Measurements from ENCODE around the gene CEP250. TPM values are rescaled to one million over a fixed set of nuclear protein-coding genes. Genes with fewer than 3 reads are reported as not detected.

CEP250 gene
- total RNA-seq, 1 donor from 2014 or later: 74.1 TPM

DNA sequence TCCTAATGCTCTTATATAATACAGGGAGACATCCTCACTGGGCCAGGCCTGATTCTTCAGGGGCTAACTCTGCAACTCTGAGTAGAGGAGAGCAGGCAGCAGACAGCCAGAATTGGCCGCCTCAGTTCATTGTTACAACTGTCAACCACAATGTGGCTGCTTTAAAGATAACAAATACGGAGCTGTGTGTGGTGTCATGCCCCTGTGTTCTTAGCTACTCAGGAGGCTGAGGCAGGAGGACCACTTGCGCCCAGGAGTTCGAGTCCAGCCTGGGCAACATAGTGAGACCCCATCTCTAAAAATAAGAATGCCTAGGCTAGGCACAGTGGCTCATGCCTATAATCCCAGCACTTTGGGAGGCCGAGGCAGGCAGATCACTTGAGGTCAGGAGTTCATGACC is 34.3 kb downstream of the CEP250 start:
- intact Hi-C loops (cut with micrococcal nuclease): loop anchor here (1.0 to 5.0 kb wide), 5 partner anchors 26 to 253 kb away; partner anchors contain the start of genes CEP250, CPNE1, RBM12 and RBM39

- intact Hi-C loops (cut with micrococcal nuclease): loop anchor here (1.0 to 5.0 kb wide), 6 partner anchors 27 to 252 kb away; partner anchors contain the start of genes CEP250, CPNE1, RBM12 and RBM39
These were observed 35.4 kb downstream of the CEP250 start for GRCh38 chr20:35490736-35491181.

DNA sequence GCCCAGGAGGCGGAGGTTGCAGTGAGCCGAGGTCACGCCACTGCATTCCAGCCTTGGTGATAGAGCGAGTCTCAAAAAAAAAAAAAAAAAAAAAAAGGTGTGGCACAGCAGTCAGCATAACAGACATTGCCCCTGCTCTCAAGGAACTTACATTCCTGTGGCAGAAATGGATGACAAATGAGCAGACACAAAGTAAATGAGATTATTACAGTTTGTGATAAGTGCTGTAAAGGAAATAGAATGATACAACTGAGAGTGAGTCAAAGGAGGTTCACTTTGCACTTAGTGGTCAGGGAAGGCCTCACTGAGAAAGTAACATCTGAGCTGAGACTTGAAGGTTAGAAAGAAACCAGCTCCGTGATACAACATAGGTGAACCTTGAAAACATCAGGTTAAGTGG is 36.4 kb downstream of the CEP250 start:
- intact Hi-C loops (cut with micrococcal nuclease): loop anchor here (1.0 to 5.0 kb wide), 5 partner anchors 37 to 250 kb away; partner anchors contain the start of genes CEP250, CPNE1, RBM12 and RBM39

DNA sequence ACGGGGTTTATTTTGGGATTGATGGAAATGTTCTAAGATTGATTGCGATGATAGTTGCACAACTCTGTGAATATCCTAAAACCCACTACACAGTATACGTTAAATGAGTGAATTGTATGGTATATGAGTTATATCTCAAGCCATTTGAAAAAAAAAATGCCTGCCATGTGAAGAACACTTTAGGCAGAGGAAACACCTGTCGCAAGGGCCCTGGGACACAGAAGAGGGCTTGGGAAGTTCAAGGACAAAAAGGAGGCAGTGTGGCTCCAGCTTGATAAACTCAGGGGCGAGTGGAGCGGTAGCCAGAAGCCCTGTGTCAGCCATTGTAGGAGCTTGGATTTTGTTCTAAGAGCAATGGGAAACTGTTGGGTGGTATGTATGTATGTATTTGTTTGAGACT is 37.0 kb downstream of the CEP250 start:
- intact Hi-C loops (cut with micrococcal nuclease): loop anchor here (5.0 kb wide), 2 partner anchors 125 to 250 kb away; partner anchors contain the start of genes RBM39 and SPAG4

GRCh38 chr20:35496481-35496880 is 41.1 kb downstream of the CEP250 start:
- intact Hi-C loops (cut with micrococcal nuclease): no loop called here

DNA sequence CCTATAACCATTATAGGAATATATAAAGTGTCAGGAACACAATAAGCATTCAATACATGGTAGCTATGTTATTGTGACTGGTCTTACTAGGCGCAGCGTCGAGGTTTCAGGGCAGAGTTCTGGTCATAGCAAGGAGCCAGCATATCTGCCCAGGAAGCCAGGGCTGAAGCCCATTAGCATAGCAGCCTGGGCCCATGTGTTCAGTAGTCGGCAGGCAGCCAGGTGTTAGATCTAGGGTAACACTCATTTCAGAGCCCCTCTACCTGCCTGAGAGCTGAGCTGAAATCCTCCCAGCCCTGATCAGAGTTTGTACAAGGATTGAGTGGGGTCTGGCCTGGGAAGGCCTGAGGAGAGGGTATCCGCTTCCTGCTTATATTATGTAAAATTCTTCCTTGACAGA is 41.9 kb downstream of the CEP250 start:
- intact Hi-C loops (cut with micrococcal nuclease): no loop called here

DNA sequence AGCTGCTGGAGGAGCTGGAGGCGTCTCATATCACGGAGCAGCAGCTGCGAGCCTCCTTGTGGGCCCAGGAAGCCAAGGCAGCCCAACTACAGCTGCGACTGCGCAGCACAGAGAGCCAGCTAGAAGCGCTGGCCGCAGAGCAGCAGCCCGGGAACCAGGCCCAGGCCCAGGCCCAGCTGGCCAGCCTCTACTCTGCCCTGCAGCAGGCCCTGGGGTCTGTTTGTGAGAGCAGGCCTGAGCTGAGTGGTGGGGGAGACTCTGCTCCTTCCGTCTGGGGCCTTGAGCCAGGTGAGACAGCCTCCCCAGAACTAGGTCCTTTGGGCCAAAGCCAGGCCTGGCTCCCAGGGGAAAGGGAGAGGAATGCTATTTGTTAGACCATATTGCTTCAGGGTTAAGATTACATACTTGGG is 42.4 kb downstream of the CEP250 start:
- intact Hi-C loops (cut with micrococcal nuclease): no loop called here

- intact Hi-C loops (cut with micrococcal nuclease): no loop called here
These were observed 43.9 kb downstream of the CEP250 start for GRCh38 chr20:35499271-35499670.

- intact Hi-C loops (cut with micrococcal nuclease): no loop called here
These were observed 47.0 kb downstream of the CEP250 start for GRCh38 chr20:35502352-35502751.

- intact Hi-C loops (cut with micrococcal nuclease): no loop called here
These were observed 47.9 kb downstream of the CEP250 start for GRCh38 chr20:35503281-35503680.

- intact Hi-C loops (cut with micrococcal nuclease): no loop called here
These were observed 48.6 kb downstream of the CEP250 start for GRCh38 chr20:35503841-35504561.

DNA sequence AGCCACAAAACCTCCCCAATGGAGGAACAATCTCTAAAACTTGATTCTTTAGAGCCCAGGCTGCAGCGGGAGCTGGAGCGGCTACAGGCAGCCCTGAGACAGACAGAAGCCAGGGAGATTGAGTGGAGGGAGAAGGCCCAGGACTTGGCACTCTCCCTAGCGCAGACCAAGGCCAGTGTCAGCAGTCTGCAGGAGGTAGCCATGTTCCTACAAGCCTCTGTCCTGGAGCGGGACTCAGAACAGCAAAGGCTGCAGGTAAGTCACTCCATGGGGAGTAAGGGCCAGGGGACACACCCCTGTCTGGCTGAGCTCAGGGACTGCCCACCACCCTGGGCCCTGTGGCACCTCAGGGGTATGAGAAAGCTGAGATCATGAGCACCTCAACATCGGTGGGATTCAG is 49.4 kb downstream of the CEP250 start:
- intact Hi-C loops (cut with micrococcal nuclease): no loop called here

DNA sequence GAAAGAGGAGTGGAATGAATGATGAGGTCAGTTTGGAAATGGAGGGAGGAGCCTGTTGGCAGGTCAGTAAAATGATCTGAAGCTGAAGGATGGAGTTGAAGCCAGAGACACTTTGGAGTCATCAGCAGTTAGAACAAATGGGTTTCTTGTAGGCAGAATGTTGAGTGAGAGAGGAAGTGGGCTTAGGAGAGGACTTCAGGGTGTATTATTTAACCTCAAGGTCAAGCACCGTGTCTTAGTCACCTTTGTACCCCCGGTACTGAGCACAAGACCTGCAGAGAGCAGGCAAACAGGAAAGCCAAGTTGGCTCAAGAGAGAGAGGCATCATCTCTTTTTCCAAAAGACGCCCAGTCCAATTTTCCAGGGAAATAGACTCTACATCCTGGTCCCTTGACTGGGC is 50.8 kb downstream of the CEP250 start:
- intact Hi-C loops (cut with micrococcal nuclease): no loop called here

DNA sequence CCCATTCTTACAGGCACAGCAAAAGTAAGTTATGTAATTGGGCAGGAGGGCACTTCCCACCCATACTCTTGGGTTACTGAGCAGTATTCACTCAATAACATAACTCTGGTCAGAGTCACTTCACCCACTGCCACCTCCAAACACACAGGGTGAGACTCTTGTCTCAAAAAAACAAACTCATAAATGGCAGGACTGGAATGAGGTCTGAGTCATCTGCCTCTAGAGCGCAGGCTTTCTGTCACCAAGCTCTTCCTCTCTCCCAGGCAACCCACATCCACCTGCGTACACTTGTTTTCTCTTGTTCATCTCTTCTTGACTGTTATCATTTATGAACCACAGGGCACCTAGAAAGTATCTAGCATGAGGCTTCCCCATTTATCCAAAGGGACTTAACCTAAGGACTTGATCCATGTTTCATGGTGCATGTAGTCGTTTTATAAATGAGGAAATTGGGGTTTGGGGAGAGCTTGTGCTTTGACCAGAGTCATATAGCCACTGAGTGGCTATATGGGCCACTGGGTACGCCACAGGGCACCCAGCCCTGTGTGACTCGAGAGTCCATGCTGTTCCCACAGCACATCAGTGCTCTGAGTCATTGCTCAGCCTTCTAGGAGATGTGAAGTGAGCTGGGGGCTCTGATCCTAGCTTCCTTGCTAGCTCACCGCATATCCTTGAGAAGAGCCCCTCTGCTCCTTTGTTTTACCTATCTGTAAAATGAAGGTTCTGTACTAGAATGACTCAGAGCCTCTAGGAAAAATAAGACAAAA is 51.7 kb downstream of the CEP250 start:
- intact Hi-C loops (cut with micrococcal nuclease): no loop called here

- intact Hi-C loops (cut with micrococcal nuclease): no loop called here
These were observed 53.3 kb downstream of the CEP250 start for GRCh38 chr20:35508493-35509218.

DNA sequence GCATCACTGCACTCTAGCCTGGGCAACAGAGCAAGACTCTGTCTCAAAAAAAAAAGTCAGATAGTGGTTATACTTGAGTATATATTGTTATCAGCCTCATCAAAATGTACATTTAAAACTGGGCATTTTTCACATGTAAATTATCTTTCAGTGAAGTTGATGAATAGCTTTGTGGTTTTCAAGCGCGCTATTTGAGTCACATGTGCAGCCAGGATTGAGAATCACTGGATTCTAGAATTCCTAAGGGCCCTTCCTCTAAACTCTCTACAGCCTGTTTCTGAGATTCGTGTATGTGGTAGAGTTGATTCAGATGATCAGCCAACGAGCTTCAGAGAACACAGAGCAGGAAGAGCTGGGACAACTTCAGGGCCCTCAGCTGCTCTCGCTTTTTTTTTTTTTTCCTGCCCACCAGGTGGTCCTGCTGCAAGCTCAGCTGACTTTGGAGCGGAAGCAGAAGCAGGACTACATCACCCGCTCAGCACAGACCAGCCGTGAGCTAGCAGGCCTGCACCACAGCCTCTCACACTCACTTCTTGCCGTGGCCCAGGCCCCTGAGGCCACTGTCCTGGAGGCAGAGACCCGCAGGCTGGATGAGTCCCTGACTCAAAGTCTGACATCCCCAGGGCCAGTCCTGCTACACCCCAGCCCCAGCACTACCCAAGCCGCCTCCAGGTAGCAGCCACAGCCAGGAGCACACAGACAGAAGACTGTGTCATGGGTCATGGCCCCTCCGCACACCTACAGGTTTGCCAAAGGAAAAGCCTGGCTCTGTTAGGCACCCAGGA is 55.7 kb downstream of the CEP250 start:
- intact Hi-C loops (cut with micrococcal nuclease): no loop called here

- intact Hi-C loops (cut with micrococcal nuclease): no loop called here
These were observed 56.5 kb downstream of the CEP250 start for GRCh38 chr20:35511814-35512420.

DNA sequence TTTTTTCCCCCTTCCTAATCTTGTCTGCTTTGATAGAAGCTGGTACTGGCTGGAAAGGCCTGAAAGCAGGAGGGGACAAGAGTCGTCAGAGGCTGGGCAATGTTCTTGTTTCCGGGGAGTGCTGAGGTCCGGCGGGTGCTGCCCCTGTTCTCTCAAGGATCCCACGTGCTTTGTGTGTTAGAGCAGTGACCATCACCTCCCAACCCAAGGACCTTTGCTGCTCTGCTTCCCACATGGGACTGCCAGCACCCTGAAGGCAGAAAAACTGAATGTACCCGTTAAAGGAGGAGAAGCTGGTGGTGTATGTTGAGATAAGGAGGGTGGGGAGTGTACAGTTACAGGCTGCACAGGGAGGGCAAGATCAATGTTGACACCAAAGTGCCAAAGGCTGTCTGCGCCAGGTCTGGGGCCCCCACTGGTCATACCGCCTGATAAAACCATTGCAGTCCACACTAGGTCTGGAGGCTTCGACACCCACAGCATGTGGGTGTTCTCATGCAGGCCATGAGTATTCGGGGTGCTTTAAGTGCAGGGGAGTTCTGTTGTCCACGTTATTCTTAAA is 59.1 kb downstream of the CEP250 start:
- intact Hi-C loops (cut with micrococcal nuclease): no loop called here

- intact Hi-C loops (cut with micrococcal nuclease): no loop called here
These were observed 59.9 kb downstream of the CEP250 start for GRCh38 chr20:35515341-35515740.

Data from T-helper 1 cell treated with Interleukin-12 subunit alpha and Interleukin-12 subunit beta and Interleukin-4 antibody, amounts not matched to agents 30 ng/mL and 1 ng/mL, for 36 hours (primary cell).